HepG2 (cell line): ENCODE data around the gene MT1A. TPM values are rescaled to one million over a fixed set of nuclear protein-coding genes. Genes with fewer than 3 reads are reported as not detected.

Source experiments
- ATAC-seq: fragments of 200-7000 bp; cut with Tn5 transposase; 3 replicates; pipeline ENCODE4 v1.9.1; 2020; ENCODE audit warnings: mild to moderate bottlenecking, moderate library complexity
- BruUV-seq: library from RNA; stranded (reverse); fragments of 400-500 nt; replicated peaks from 2 replicates; lab custom pipeline; 2021; lab: Mats Ljungman, UMichigan
- CTCF ChIA-PET: fragments of 300-600 bp; formaldehyde crosslinking; extraction: SDS; loops from one replicate; lab custom pipeline; 2021; ENCODE audit warnings: low total read pairs, inconsistent platforms, low intra/inter-chr PET ratio; lab: Yijun Ruan, JAX
- POLR2A ChIA-PET: fragments of 350-600 bp; sonication (Branson Sonifier 250); formaldehyde crosslinking; loops from one replicate; lab custom pipeline; 2020; ENCODE audit warnings: antibody characterized with exemption, inconsistent platforms; lab: Yijun Ruan, JAX
- DNase-seq: peaks from one replicate; pipeline ENCODE4 v3.0.0-alpha.2; 2015; ENCODE audit warnings: low spot score
- FAIRE-seq: peaks from 3 replicates; lab custom pipeline; 2011; peaks lifted over from hg19 to GRCh38; lab: Jason Lieb, UNC
- H2AFZ ChIP-seq: one replicate; pipeline ENCODE4 v1.6.1; 2011; ENCODE audit warnings: low read length, inconsistent platforms
- H3K27ac ChIP-seq: fragments of 300-600 bp; 3 replicates; pipeline ENCODE4 v1.8.0; 2011; ENCODE audit warnings: mixed run types, mild to moderate bottlenecking, mixed read lengths, low read length, inconsistent platforms; ENCODE audit not compliant: insufficient read depth; ENCODE audit errors: extremely low read length
- H3K27me3 ChIP-seq, 2 experiments: fragments of 200-600 bp in 1 of 2; 2 replicates in 1 of 2; 3 replicates in 1 of 2; pipeline versions ENCODE4 v1.6.0 to v1.8.0; 2011; ENCODE audit warnings: low read length in 2 of 2, mild to moderate bottlenecking in 2 of 2, moderate library complexity in 2 of 2, inconsistent platforms in 1 of 2; ENCODE audit not compliant: insufficient read depth in 2 of 2, control insufficient read depth in 1 of 2
- H3K36me3 ChIP-seq, 2 experiments: fragments of 200-600 bp in 1 of 2; replicated peaks in 1 of 2; 2 replicates in 1 of 2; 3 replicates in 1 of 2; pipeline versions ENCODE4 v1.5.1 to v1.8.0; 2011; ENCODE audit warnings: low read length in 2 of 2, inconsistent platforms in 1 of 2; ENCODE audit not compliant: insufficient read depth in 2 of 2, control insufficient read depth in 1 of 2
- H3K4me1 ChIP-seq: 2 replicates; pipeline ENCODE4 v1.5.1; 2012; ENCODE audit warnings: low read length, inconsistent platforms; ENCODE audit not compliant: insufficient read depth
- H3K4me2 ChIP-seq: 2 replicates; pipeline ENCODE4 v1.6.0; 2011; ENCODE audit warnings: low read depth, low read length, inconsistent platforms
- H3K4me3 ChIP-seq, 3 experiments: fragments of 200-600 bp in 1 of 3; sonication (generic), shearing (Covaris generic) in 1 of 3; replicated peaks in 1 of 3; 2 replicates each; pipeline ENCODE4 v1.5.1; 2011 to 2016; ENCODE audit warnings: low read length in 3 of 3, inconsistent platforms in 2 of 3, low read depth in 2 of 3, mild to moderate bottlenecking in 2 of 3, control low read depth in 1 of 3, mixed read lengths in 1 of 3; ENCODE audit not compliant: insufficient read depth in 1 of 3
- H3K79me2 ChIP-seq: one replicate; pipeline ENCODE4 v1.6.1; 2011; ENCODE audit warnings: low read length, inconsistent platforms; ENCODE audit not compliant: insufficient read depth
- H3K9ac ChIP-seq: 2 replicates; pipeline ENCODE4 v1.6.0; 2011; ENCODE audit warnings: mild to moderate bottlenecking, low read depth, low read length, inconsistent platforms; ENCODE audit not compliant: insufficient read depth
- H3K9me3 ChIP-seq: 2 replicates; pipeline ENCODE4 v1.5.1; 2012; ENCODE audit warnings: mild to moderate bottlenecking, low read length
- H4K20me1 ChIP-seq: 2 replicates; pipeline ENCODE4 v1.6.0; 2011; ENCODE audit warnings: inconsistent platforms, mild to moderate bottlenecking, low read length, moderate library complexity; ENCODE audit not compliant: insufficient read depth
- FOXJ3 ChIP-seq: sonication (generic); formaldehyde crosslinking; IDR thresholded peaks from 2 replicates; pipeline ENCODE4 v1.4.0; 2020; ENCODE audit warnings: missing genetic modification reagents, mild to moderate bottlenecking, borderline replicate concordance
- MZF1 ChIP-seq: sonication (generic); formaldehyde crosslinking; IDR thresholded peaks from 2 replicates; pipeline ENCODE4 v1.8.1; 2023; ENCODE audit warnings: mild to moderate bottlenecking, missing genetic modification reagents, borderline replicate concordance
- ZFX ChIP-seq: sonication (generic); formaldehyde crosslinking; IDR thresholded peaks from 2 replicates; pipeline ENCODE4 v1.4.0; 2020; ENCODE audit warnings: mild to moderate bottlenecking, low read depth, missing genetic modification reagents, moderate library complexity
- ZNF10 ChIP-seq: sonication (generic); formaldehyde crosslinking; IDR thresholded peaks from 2 replicates; pipeline ENCODE4 v1.4.0; 2020; ENCODE audit warnings: mild to moderate bottlenecking, low read depth, missing genetic modification reagents, borderline replicate concordance
- WGBS: methylation state at CpG from one replicate; pipeline ENCODE4 v1.1.6; 2017; ENCODE audit warnings: low lambda C conversion rate; 5-methylcytosine and 5-hydroxymethylcytosine counted together
- in situ Hi-C: cut with HindIII; loops from 2 replicates; pipeline ENCODE4 v1.10.0; 2017; ENCODE audit warnings: low pct_unique_long_range_greater_than_20kb; ENCODE audit not compliant: extremely low pct_ligation_motif_present
- intact Hi-C: fragments of 100-400 bp; cut with micrococcal nuclease; formaldehyde crosslinking; loops from one replicate; pipeline ENCODE4 v1.10.0; 2022; ENCODE audit not compliant: unreplicated experiment
- polyA plus RNA-seq, 8 experiments: library from polyadenylated mRNA; depleted of rRNA in 3 of 8; stranded (reverse) in 7 of 8; unstranded in 1 of 8; fragments of >200 nt; fragmentation: Illumina TruSeq in 4 of 8; extraction: Trizol in 4 of 8; gene quantifications; 2 replicates each; pipeline versions ENCODE4 v1.2.1 to v1.2.3, GENCODE V29; 2011 to 2016; ENCODE audit warnings: low read depth in 4 of 8, missing spikeins in 1 of 8, mixed read lengths in 1 of 8; ENCODE audit not compliant: insufficient read depth in 1 of 8
- total RNA-seq, 5 experiments: library from RNA; depleted of rRNA; stranded (reverse); fragments of >200 nt; fragmentation: Illumina TruSeq; extraction: Trizol; gene quantifications; 2 replicates each; pipeline ENCODE4 v1.2.3, GENCODE V29; 2016; ENCODE audit warnings: low read depth in 1 of 5
- TF ChIP-seq, protein P1 (sequence below): sonication (generic); formaldehyde crosslinking; IDR thresholded peaks from 2 replicates; pipeline ENCODE4 v1.8.1; 2023; ENCODE audit warnings: mild to moderate bottlenecking, moderate library complexity, missing genetic modification reagents
- TF ChIP-seq, protein P2 (sequence below): sonication (generic); formaldehyde crosslinking; IDR thresholded peaks from 2 replicates; pipeline ENCODE4 v1.8.0; 2022; ENCODE audit warnings: missing genetic modification reagents, low read depth, mild to moderate bottlenecking, borderline replicate concordance

MT1A gene
- total and polyA plus RNA-seq, 2 of the 13 experiments (the other 11 are each of a cell fraction or from before 2014, with no cell fraction given): 8.3 to 10.4 TPM

DNA sequence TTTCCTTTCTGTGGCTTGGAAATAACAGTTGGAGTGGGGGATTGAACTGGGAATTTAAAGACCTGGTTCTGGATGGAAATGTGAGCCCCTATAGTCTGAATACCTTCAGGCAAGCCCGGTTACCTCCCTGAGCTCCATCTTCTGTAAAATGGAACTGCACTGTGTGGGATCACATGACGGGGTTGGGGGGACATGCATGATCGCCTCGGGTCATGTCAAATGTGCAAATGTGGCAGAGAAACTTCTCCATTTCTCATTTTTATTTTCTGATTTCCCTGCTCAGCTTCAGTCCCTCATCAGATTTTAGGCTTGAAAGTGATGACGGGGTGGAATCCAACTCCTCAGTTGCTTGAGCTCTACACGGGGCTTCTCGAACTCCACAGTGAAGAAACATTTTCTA lies 14.8 kb downstream of the MT1A start:
- no peak overlapping the region for H3K4me2 ChIP-seq
- intact Hi-C loops (loop anchor here (10.0 kb wide), 1 partner anchor 48 kb away; the partner anchor contains the start of gene MT2A), in situ Hi-C loops (no loop called here)
- POLR2A ChIA-PET: no interaction called here
- H3K79me2 ChIP-seq: no peaks in the 10 kb centered on the region
- no TSS peak for BruUV-seq
- H3K36me3 ChIP-seq: no peaks in the 10 kb centered on the region
- no peak overlapping the region for H3K9ac ChIP-seq
- H3K27me3 ChIP-seq: peaks cover 2 to 26% of the 10 kb centered on the region in 2 experiments; a peak in 3 of 5 replicates
- H3K4me1 ChIP-seq: peaks cover 22% of the 10 kb centered on the region
- no peaks in the 10 kb centered on the region for H4K20me1 ChIP-seq
- CTCF ChIA-PET: no interaction called here
- H3K27ac ChIP-seq: no peak overlapping the region
- no peak for FAIRE-seq
- ATAC-seq: no peak
- no peak overlapping the region for H2AFZ ChIP-seq
- WGBS: 40% methylated on average over 7 of the region's 7 CpGs
- TF ChIP-seq ZNF10 (no peak), FOXJ3 (CRISPR knock-in tag) (no peak), ZFX (CRISPR knock-in tag) (no peak), MZF1 (CRISPR knock-in tag) (no peak)
- TF ChIP-seq, protein P1, sequence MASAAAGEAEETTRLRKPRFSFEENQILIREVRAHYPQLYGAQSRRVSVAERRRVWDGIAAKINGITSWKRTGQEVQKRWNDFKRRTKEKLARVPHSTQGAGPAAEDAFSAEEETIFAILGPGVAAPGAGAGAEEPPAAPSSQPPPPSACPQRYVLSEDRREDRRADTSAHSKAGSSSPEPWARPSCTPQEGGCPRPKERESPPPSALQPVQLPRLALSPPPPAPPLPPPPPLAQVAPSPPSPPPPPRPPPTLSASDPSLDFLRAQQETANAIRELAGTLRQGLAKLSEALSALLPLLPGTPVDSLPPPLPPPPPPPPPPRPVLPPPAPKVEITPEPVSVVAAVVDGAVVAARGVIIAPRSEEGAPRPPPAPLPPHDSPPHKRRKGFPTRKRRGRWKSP: no peak
- TF ChIP-seq, protein P2, sequence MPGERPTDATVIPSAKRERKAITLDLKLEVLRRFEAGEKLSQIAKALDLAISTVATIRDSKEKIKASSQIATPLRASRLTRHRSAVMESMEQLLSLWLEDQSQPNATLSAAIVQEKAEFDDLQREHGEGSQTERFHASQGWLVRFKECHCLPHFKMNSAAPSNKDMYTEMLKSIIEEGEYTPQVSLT (CRISPR knock-in tag): no peak
- no peak for DNase-seq
- no peak overlapping the region for H3K4me3 ChIP-seq
- no peaks in the 10 kb centered on the region for H3K9me3 ChIP-seq
